Uterus (tissue), 4 donors: Measurements from ENCODE around the gene WDFY2. TPM values are rescaled to one million over a fixed set of nuclear protein-coding genes. Genes with fewer than 3 reads are reported as not detected.

ENCODE experiments used
- DNase-seq, 2 donors: peaks; one replicate each; pipeline ENCODE4 v3.0.0-alpha.2; 2019 to 2020
- H3K27ac ChIP-seq, 2 donors: fragments of 200-600 bp; sonication (generic); 1 replicate in 1 of 2; 2 replicates in 1 of 2; pipeline ENCODE4 v1.5.1; 2016 to 2018
- H3K27me3 ChIP-seq, 2 donors: fragments of 200-600 bp; sonication (generic); one replicate each; pipeline ENCODE4 v1.5.1; 2018 to 2019; ENCODE audit warnings: control low read depth in 1 of 2
- H3K36me3 ChIP-seq, 2 donors: fragments of 200-600 bp; sonication (generic); one replicate each; pipeline ENCODE4 v1.5.1; 2019; ENCODE audit warnings: control low read depth in 1 of 2
- H3K4me1 ChIP-seq, 2 donors: fragments of 200-600 bp; sonication (generic); one replicate each; pipeline ENCODE4 v1.5.1; 2018 to 2019; ENCODE audit warnings: control low read depth in 1 of 2
- H3K4me3 ChIP-seq, 2 donors: fragments of 200-600 bp; sonication (generic); 1 replicate in 1 of 2; 2 replicates in 1 of 2; pipeline ENCODE4 v1.5.1; 2018 to 2019; ENCODE audit warnings: mild to moderate bottlenecking in 1 of 2
- H3K9me3 ChIP-seq, 2 donors: fragments of 200-600 bp; sonication (generic); one replicate each; pipeline ENCODE4 v1.5.1; 2019; ENCODE audit warnings: control low read depth in 1 of 2
- POLR2A ChIP-seq, 2 donors: fragments of 450-650 bp; IDR thresholded peaks; one replicate each; pipeline ENCODE4 v1.6.1; 2016; ENCODE audit warnings: antibody characterized with exemption in 2 of 2, mild to moderate bottlenecking in 1 of 2, moderate library complexity in 1 of 2
- intact Hi-C: fragments of 100-400 bp; cut with DNase I; formaldehyde crosslinking; loops from one replicate; pipeline ENCODE4 v1.15.1; 2023; ENCODE audit warnings: low total_unique reads
- total RNA-seq, 4 donors: library from RNA; depleted of rRNA in 3 of 4; stranded (reverse); fragments of >200 nt in 3 of 4; gene quantifications; one replicate each; pipeline versions ENCODE4 v1.1.0 to v1.2.4, GENCODE V29; 2014 to 2023
- TF ChIP-seq, protein P1 (sequence below), 4 experiments: fragments of 200-600 bp in 2 of 4; fragments of 450-650 bp in 2 of 4; sonication (generic) in 2 of 4; IDR thresholded peaks; one replicate each; pipeline ENCODE4 v1.5.1; 2016 to 2019; ENCODE audit warnings: antibody characterized with exemption in 4 of 4, mild to moderate bottlenecking in 2 of 4, moderate library complexity in 1 of 4
- donor health status: DM: yes; HTN: yes; CAD: no.

WDFY2 gene
- total RNA-seq, 4 donors from 2014 or later, result 7.9 to 21.0 (median 9.1) TPM

GRCh38 chr13:51596541-51596940 is 12.3 kb downstream of the WDFY2 start:
- intact Hi-C loops, result no loop called here
- Histone ChIP-seq H3K27me3 (no peaks in the 10 kb centered on the region), H3K4me1 (peaks cover 0 to 1% of the 10 kb centered on the region in 2 donors), H3K9me3 (no peaks in the 10 kb centered on the region), H3K27ac (no peak overlapping the region), H3K36me3 (no peaks in the 10 kb centered on the region), H3K4me3 (no peak overlapping the region)
- TF ChIP-seq, protein P1, sequence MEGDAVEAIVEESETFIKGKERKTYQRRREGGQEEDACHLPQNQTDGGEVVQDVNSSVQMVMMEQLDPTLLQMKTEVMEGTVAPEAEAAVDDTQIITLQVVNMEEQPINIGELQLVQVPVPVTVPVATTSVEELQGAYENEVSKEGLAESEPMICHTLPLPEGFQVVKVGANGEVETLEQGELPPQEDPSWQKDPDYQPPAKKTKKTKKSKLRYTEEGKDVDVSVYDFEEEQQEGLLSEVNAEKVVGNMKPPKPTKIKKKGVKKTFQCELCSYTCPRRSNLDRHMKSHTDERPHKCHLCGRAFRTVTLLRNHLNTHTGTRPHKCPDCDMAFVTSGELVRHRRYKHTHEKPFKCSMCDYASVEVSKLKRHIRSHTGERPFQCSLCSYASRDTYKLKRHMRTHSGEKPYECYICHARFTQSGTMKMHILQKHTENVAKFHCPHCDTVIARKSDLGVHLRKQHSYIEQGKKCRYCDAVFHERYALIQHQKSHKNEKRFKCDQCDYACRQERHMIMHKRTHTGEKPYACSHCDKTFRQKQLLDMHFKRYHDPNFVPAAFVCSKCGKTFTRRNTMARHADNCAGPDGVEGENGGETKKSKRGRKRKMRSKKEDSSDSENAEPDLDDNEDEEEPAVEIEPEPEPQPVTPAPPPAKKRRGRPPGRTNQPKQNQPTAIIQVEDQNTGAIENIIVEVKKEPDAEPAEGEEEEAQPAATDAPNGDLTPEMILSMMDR (IDR thresholded peaks at IDR 0.05), result no peak
- no peak for TF ChIP-seq POLR2A (IDR thresholded peaks at IDR 0.05)
- DNase-seq, result no peak

DNA sequence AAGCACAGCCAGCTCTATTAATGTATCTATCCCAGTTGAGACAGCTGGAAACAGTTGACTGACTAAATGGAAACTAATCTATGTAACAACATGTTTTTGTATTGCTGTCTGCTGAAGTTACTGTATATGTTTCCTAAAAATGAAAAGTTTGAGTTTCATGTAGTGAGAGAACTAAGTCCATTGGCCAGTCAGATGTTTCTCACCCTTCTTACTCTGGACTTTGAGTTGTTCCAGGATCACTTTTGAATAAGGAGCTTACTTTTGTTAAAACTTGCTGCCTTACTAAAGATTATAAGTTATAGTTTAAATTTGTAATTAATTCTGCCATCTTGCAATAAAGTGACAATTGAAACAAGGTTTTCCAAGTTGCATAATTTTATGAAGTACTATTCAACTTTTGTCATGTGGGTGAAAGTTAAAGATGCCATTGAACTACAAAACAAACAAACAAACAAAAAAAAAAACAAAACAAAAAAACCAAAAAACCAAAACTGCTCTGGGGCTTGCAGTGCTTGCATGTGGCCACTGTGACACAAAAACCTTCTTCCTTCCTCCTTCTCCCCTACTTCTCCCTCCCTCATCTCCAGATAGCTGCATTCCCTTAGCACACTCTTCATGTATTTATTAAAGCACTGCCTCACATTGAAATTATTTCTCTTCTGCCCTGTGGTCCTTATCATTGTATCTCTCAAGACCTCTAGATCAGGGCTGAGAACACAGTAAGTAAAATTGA is 15.3 kb downstream of the WDFY2 start:
- no peak overlapping the region for H3K27ac ChIP-seq
- no peaks in the 10 kb centered on the region for H3K9me3 ChIP-seq
- no peaks in the 10 kb centered on the region for H3K36me3 ChIP-seq
- H3K4me3 ChIP-seq, result no peak overlapping the region
- TF ChIP-seq, protein P1 (IDR thresholded peaks at IDR 0.05), result no peak
- no peak for TF ChIP-seq POLR2A (IDR thresholded peaks at IDR 0.05)
- intact Hi-C loops, result no loop called here
- no peak for DNase-seq
- no peaks in the 10 kb centered on the region for H3K27me3 ChIP-seq
- H3K4me1 ChIP-seq, result no peaks in the 10 kb centered on the region

DNA sequence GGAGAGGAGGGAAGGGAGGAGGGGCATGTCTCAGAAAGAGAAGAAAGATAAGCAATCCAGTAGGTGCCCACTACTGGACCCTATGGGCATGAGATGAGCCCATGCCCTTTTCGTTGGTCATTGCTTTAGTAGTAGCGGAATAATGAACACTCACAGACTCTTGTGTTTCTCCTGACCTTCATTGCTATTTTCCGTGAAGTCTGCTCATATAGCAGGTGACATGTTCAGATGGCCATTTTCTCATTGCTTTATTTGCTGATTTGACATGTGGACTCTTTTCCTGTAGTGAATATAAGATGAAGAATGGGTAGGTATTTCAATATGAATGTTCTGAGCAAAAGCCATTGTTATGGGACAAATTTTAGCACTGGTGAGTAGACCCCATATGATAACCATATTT is 16.4 kb downstream of the WDFY2 start:
- no peak overlapping the region for H3K27ac ChIP-seq

DNA sequence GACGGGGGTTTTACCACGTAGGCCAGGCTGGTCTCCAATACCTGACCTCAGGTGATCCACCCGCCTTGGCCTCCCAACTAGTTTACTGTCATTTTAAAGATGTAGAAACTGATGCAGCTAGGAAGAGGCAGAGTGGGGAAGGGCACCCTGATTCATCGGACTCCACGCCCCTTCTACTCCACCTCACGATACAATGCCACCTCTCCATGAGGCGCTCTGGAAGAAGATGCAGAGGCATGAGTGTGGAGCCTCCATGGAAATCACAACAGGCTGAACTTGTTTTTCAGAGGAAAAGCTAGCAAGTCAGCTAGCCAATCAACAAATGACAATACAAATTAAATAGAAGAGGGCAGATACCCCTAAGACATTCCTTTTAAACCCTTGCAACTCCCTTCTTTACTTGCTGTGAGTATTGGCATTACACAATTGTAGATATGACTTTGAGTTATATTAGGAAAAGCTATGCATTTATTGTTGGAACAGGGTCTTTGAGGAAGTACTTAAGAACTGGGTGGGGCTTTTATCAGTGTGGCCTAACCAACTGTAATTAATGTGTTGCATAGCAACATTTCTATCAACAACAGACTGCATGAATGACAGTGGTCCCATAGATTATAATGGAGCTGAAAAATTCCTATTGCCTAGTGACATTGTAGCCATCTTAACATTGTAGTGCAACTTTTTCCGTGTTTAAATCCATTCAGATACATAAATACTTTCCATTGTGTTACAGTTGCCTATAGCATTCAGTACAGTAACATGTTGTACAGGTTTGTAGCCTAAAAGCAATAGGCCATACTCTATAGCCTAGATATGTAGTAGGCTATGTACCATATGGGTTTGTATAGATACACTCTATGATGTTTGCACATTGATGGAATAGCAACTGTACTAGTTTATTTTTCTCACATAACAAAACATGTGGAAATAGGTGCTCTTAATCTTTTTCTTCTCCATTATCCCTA is 17.6 kb downstream of the WDFY2 start:
- Histone ChIP-seq H3K4me3 (no peak overlapping the region), H3K27ac (no peak overlapping the region), H3K4me1 (no peaks in the 10 kb centered on the region), H3K9me3 (no peaks in the 10 kb centered on the region), H3K27me3 (no peaks in the 10 kb centered on the region), H3K36me3 (no peaks in the 10 kb centered on the region)
- intact Hi-C loops, result no loop called here
- TF ChIP-seq POLR2A (IDR thresholded peaks at IDR 0.05), result no peak
- TF ChIP-seq, protein P1 (IDR thresholded peaks at IDR 0.05), result no peak
- no peak for DNase-seq

More for the DNA sequence above, 16.4 kb downstream of the WDFY2 start:
- no peak for DNase-seq
- intact Hi-C loops, result no loop called here
- TF ChIP-seq, protein P1 (IDR thresholded peaks at IDR 0.05), result no peak
- no peak for TF ChIP-seq POLR2A (IDR thresholded peaks at IDR 0.05)
- Histone ChIP-seq H3K36me3 (no peaks in the 10 kb centered on the region), H3K4me3 (no peak overlapping the region), H3K9me3 (no peaks in the 10 kb centered on the region), H3K27me3 (no peaks in the 10 kb centered on the region), H3K4me1 (no peaks in the 10 kb centered on the region)

DNA sequence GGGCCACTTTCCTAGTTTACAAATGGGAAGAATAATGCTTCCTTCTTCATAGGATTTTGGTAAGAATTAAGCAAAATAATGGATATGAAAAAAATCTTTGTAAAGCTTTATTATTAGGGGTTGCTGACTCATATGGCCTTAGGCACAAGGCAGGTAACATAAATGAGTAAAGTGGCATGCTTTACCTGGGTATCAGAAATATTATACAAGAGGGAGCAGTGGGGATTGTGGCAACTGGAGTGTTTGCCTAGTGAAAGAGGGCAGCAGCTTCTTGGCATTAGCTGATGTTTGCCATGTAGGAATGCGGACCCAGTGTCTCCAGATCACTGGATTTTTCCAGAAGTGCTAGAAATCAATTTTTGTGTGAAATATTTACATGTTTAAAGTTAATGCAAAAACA is 19.5 kb downstream of the WDFY2 start:
- intact Hi-C loops, result no loop called here
- no peak overlapping the region for H3K4me3 ChIP-seq
- H3K4me1 ChIP-seq, result no peaks in the 10 kb centered on the region

More for the DNA sequence above, 19.5 kb downstream of the WDFY2 start:
- no peaks in the 10 kb centered on the region for H3K27me3 ChIP-seq
- H3K9me3 ChIP-seq, result no peaks in the 10 kb centered on the region
- TF ChIP-seq, protein P1 (IDR thresholded peaks at IDR 0.05), result no peak
- TF ChIP-seq POLR2A (IDR thresholded peaks at IDR 0.05), result no peak
- H3K36me3 ChIP-seq, result no peaks in the 10 kb centered on the region
- DNase-seq, result no peak
- H3K27ac ChIP-seq, result no peak overlapping the region
